ENCODE measurements around the gene MAP3K5. TPM values are rescaled to one million over a fixed set of nuclear protein-coding genes. Genes with fewer than 3 reads are reported as not detected.

Gene MAP3K5
- total RNA-seq, 4 donors from 2014 or later = 26.9 to 64.5 (median 34.0) TPM

GRCh38 chr6:136726837-136727557 lies 65.3 kb downstream of the MAP3K5 start:
- no peak for TF ChIP-seq CTCF (IDR thresholded peaks at IDR 0.05)
- TF ChIP-seq POLR2A (IDR thresholded peaks at IDR 0.05) = no peak
- TF ChIP-seq EP300 (IDR thresholded peaks at IDR 0.05) = no peak
- Histone ChIP-seq H3K4me1 (peaks cover 0 to 3% (median 0%) of the 10 kb centered on the region in 4 donors), H3K4me3 (no peak overlapping the region), H3K36me3 (no peaks in the 10 kb centered on the region), H3K27me3 (no peaks in the 10 kb centered on the region), H3K9me3 (no peaks in the 10 kb centered on the region), H3K27ac (no peak overlapping the region)
- no peak for DNase-seq (ENCODE audit: low spot score in 2 of 2)
- WGBS, 2 donors = 75 to 82% methylated on average over 3 of the region's 3 CpGs

GRCh38 chr6:136725124-136725523 lies 67.2 kb downstream of the MAP3K5 start:
- TF ChIP-seq CTCF (IDR thresholded peaks at IDR 0.05) (no peak), EP300 (IDR thresholded peaks at IDR 0.05) (no peak), POLR2A (IDR thresholded peaks at IDR 0.05) (no peak)
- no peak overlapping the region for H3K27ac ChIP-seq
- H3K4me1 ChIP-seq = peaks cover 0 to 3% (median 0%) of the 10 kb centered on the region in 4 donors
- no peaks in the 10 kb centered on the region for H3K27me3 ChIP-seq
- H3K4me3 ChIP-seq = no peak overlapping the region
- H3K9me3 ChIP-seq = peaks cover 0 to 6% (median 0%) of the 10 kb centered on the region in 4 donors
- no peaks in the 10 kb centered on the region for H3K36me3 ChIP-seq
- 95 to 96% methylated on average over 4 of the region's 4 CpGs for WGBS, 2 donors
- DNase-seq (ENCODE audit: low spot score in 2 of 2) = no peak

- TF ChIP-seq EP300 (IDR thresholded peaks at IDR 0.05) (no peak), POLR2A (IDR thresholded peaks at IDR 0.05) (no peak), CTCF (IDR thresholded peaks at IDR 0.05) (no peak)
- H3K4me3 ChIP-seq = no peak overlapping the region
- peaks cover 0 to 6% (median 0%) of the 10 kb centered on the region in 4 donors for H3K9me3 ChIP-seq
- no peaks in the 10 kb centered on the region for H3K36me3 ChIP-seq
- no peaks in the 10 kb centered on the region for H3K4me1 ChIP-seq
- H3K27me3 ChIP-seq = no peaks in the 10 kb centered on the region
- no peak for DNase-seq (ENCODE audit: low spot score in 2 of 2)
- H3K27ac ChIP-seq = no peak overlapping the region
- 8 to 12% methylated on average over 1 of the region's 1 CpG for WGBS, 2 donors
Measured at GRCh38 chr6:136723780-136724179, 68.5 kb downstream of the MAP3K5 start.

DNA sequence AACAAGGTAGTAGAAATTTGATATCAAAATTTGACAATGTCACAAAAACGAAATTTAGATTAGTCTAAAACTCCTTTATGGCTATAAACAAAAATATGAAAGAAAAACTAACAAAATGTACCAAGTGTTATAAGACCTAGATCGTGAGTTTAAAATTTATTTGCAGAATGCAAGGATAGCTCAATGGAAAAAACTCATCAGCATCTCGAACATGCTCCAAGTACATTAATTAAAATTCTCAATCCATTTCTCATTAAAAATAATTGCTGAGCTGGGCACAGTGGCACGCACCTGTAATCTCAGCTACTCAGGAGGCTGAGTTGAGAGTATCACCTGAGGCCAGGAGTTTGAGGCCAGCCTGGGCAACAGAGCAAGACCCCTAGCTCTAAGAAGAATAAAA lies 70.8 kb downstream of the MAP3K5 start:
- H3K4me1 ChIP-seq = peaks cover 0 to 16% (median 2%) of the 10 kb centered on the region in 4 donors
- TF ChIP-seq POLR2A (IDR thresholded peaks at IDR 0.05) = no peak
- no peak for TF ChIP-seq CTCF (IDR thresholded peaks at IDR 0.05)
- TF ChIP-seq EP300 (IDR thresholded peaks at IDR 0.05) = no peak
- no peaks in the 10 kb centered on the region for H3K36me3 ChIP-seq
- H3K4me3 ChIP-seq = no peak overlapping the region
- no peaks in the 10 kb centered on the region for H3K27me3 ChIP-seq
- whole genome bisulfite sequencing, 2 donors = 79 to 87% methylated on average over 4 of the region's 4 CpGs
- H3K27ac ChIP-seq = no peak overlapping the region
- no peak for DNase-seq (ENCODE audit: low spot score in 2 of 2)
- peaks cover 0 to 6% (median 0%) of the 10 kb centered on the region in 4 donors for H3K9me3 ChIP-seq

DNA sequence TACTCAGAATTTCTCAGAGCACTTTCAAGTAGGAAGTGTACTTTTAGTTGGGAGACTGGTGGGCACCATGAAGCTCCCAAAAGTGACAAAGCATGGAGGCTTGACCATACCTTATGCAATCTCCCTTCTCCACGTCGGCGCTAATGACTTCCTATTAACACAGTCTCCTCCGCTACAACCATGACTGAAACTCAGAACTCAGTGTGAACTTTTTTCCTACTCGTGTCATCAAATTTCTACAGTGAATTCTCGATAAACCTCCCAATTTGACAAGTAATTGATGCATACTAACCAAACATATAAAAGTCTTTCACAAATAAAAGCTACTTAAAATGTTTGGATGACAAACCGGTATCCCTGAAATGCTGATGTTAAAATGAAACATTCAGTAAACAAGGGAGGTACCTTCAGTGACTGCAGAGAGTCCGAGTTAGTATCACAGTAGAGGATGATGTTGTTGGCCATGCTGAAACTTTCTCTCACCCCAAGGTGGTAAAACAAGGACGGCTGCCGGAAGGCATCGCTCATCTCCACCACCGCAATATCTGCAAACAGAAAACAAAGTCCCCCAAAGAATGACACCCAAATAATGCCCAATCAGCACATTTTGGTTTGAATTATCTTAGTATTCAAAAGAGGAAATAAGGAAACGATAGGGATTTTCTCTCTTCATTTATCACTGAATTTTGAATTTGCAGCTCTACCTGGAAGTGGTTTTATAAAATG lies 72.1 kb downstream of the MAP3K5 start:
- Histone ChIP-seq H3K4me3 (no peak overlapping the region), H3K27ac (no peak overlapping the region), H3K36me3 (no peaks in the 10 kb centered on the region), H3K9me3 (peaks cover 0 to 6% (median 0%) of the 10 kb centered on the region in 4 donors), H3K4me1 (peaks cover 0 to 21% (median 5%) of the 10 kb centered on the region in 4 donors), H3K27me3 (no peaks in the 10 kb centered on the region)
- TF ChIP-seq CTCF (IDR thresholded peaks at IDR 0.05) = no peak
- no peak for TF ChIP-seq EP300 (IDR thresholded peaks at IDR 0.05)
- no peak for TF ChIP-seq POLR2A (IDR thresholded peaks at IDR 0.05)
- 87% methylated on average over 13 of the region's 13 CpGs for WGBS, 2 donors
- DNase-seq (ENCODE audit: low spot score in 2 of 2) = no peak
